Neural cell (in vitro differentiated cells): Measurements from ENCODE around the gene CBR3.

ENCODE experiments used
- EZH2 ChIP-seq: fragments of 200-600, 300-800 bp; shearing (Covaris generic), sonication (generic); IDR thresholded peaks from 2 replicates; pipeline ENCODE4 v1.6.1; 2014; ENCODE audit warnings: antibody characterized with exemption, low read length, borderline replicate concordance, mild to moderate bottlenecking; ENCODE audit not compliant: insufficient read depth, poor library complexity, severe bottlenecking
- POLR2AphosphoS5 ChIP-seq: IDR thresholded peaks from 2 replicates; pipeline ENCODE4 v1.6.1; 2012
- TF ChIP-seq, protein P1 (sequence below): fragments of 450-650 bp; IDR thresholded peaks from 2 replicates; pipeline ENCODE4 v1.5.1; 2014; ENCODE audit warnings: antibody characterized with exemption, mild to moderate bottlenecking, moderate library complexity; ENCODE audit not compliant: poor library complexity, severe bottlenecking

DNA sequence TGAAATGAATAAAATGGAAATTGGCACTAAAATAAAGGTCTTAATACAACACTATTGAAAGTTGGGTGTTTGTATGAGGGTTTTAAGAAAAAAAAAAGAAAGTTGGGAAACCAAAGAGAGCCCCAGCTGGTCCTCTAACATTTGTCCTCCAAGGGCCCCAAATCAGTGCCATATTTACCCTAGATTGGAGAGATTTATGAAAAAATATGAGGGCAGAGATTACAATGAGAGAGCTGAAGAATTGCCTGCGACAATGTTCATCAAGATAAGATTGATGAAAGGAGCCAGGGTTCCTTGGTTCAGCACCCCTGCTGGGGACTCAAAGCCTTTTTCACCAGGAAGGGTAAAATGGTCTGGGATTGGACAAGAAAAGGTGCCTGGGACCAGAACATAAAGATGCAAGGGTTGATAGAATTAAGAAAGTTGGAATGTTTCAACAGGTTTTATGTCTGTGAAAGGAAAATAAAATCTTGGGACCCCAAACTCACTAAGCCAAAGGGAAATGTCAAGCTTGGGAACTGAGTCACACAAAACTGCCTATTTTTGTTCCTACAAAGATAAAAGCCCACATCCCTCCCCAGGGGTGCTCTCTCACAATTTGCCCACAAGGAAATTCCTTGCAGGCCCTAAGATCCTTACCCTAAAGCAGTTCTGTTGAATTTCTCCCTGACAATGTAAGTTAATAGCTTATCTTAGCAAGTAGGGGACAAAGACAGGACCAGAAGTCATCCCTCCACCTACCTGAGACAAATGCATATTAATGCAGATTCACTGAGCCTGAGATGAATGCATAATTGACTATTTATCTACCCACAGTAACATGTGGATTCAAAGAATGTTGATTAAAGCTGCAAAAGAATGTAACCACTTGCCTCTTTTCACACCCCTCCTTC lies 38.2 kb upstream of the CBR3 start:
- TF ChIP-seq, protein P1, sequence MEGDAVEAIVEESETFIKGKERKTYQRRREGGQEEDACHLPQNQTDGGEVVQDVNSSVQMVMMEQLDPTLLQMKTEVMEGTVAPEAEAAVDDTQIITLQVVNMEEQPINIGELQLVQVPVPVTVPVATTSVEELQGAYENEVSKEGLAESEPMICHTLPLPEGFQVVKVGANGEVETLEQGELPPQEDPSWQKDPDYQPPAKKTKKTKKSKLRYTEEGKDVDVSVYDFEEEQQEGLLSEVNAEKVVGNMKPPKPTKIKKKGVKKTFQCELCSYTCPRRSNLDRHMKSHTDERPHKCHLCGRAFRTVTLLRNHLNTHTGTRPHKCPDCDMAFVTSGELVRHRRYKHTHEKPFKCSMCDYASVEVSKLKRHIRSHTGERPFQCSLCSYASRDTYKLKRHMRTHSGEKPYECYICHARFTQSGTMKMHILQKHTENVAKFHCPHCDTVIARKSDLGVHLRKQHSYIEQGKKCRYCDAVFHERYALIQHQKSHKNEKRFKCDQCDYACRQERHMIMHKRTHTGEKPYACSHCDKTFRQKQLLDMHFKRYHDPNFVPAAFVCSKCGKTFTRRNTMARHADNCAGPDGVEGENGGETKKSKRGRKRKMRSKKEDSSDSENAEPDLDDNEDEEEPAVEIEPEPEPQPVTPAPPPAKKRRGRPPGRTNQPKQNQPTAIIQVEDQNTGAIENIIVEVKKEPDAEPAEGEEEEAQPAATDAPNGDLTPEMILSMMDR: no peak
- no peak for TF ChIP-seq EZH2
- TF ChIP-seq POLR2AphosphoS5: no peak
